Erythroblast (primary cell): ENCODE data around the gene LRRN3.

Experiments used
- GATA1 ChIP-seq: IDR thresholded peaks from 2 replicates; pipeline ENCODE4 v1.6.1; 2011; ENCODE audit warnings: low read depth, mild to moderate bottlenecking, control low read depth, low read length, moderate library complexity
- POLR2A ChIP-seq: IDR thresholded peaks from 2 replicates; pipeline ENCODE4 v1.6.1; 2011; ENCODE audit warnings: mild to moderate bottlenecking, low read length

GRCh38 chr7:111159426-111159825 is 68.5 kb downstream of the LRRN3 start:
- no peak for TF ChIP-seq POLR2A
- TF ChIP-seq GATA1 = no peak
